Astrocyte (in vitro differentiated cells and primary cell): Measurements from ENCODE around the gene CD164. TPM values are rescaled to one million over a fixed set of nuclear protein-coding genes. Genes with fewer than 3 reads are reported as not detected.

Experiments used
- DNase-seq: peaks from one replicate; pipeline ENCODE4 v3.0.0-alpha.2; 2010; ENCODE audit warnings: low read depth
- FAIRE-seq: peaks from 2 replicates; lab custom pipeline; 2011; peaks lifted over from hg19 to GRCh38; lab: Jason Lieb, UNC
- H2AFZ ChIP-seq: 2 replicates; pipeline ENCODE4 v1.6.0; 2012; ENCODE audit warnings: low read depth, low read length, inconsistent platforms
- H3K27ac ChIP-seq: 2 replicates; pipeline ENCODE4 v1.5.1; 2011; ENCODE audit warnings: low read depth, low read length, inconsistent platforms
- H3K27me3 ChIP-seq: 2 replicates; pipeline ENCODE4 v1.6.0; 2011; ENCODE audit warnings: low read length, inconsistent platforms; ENCODE audit not compliant: insufficient read depth
- H3K36me3 ChIP-seq: 2 replicates; pipeline ENCODE4 v1.5.1; 2011; ENCODE audit warnings: low read length, inconsistent platforms; ENCODE audit not compliant: insufficient read depth
- H3K4me1 ChIP-seq: 2 replicates; pipeline ENCODE4 v1.5.1; 2011; ENCODE audit warnings: low read length, inconsistent platforms; ENCODE audit not compliant: insufficient read depth
- H3K4me2 ChIP-seq: 2 replicates; pipeline ENCODE4 v1.6.0; 2012; ENCODE audit warnings: low read length, inconsistent platforms
- H3K4me3 ChIP-seq: 2 replicates; pipeline ENCODE4 v1.5.1; 2011; ENCODE audit warnings: low read depth, mild to moderate bottlenecking, low read length, inconsistent platforms; ENCODE audit not compliant: insufficient read depth
- H3K79me2 ChIP-seq: 2 replicates; pipeline ENCODE4 v1.6.0; 2012; ENCODE audit warnings: mild to moderate bottlenecking, low read length, inconsistent platforms; ENCODE audit not compliant: insufficient read depth
- H3K9ac ChIP-seq: 2 replicates; pipeline ENCODE4 v1.6.0; 2012; ENCODE audit warnings: mild to moderate bottlenecking, low read length, inconsistent platforms
- H3K9me3 ChIP-seq: 2 replicates; pipeline ENCODE4 v1.5.1; 2012; ENCODE audit warnings: low read depth, mild to moderate bottlenecking, low read length, inconsistent platforms; ENCODE audit not compliant: insufficient read depth
- H4K20me1 ChIP-seq: 2 replicates; pipeline ENCODE4 v1.6.0; 2012; ENCODE audit warnings: low read length, inconsistent platforms; ENCODE audit not compliant: insufficient read depth
- H3K27ac Mint-ChIP-seq: one replicate; pipeline ENCODE4 v1.8.0; 2021; ENCODE audit warnings: mild to moderate bottlenecking, mixed read lengths; ENCODE audit not compliant: unreplicated experiment
- H3K27me3 Mint-ChIP-seq: one replicate; pipeline ENCODE4 v1.8.0; 2021; ENCODE audit warnings: low read depth, mixed read lengths; ENCODE audit not compliant: unreplicated experiment
- H3K36me3 Mint-ChIP-seq: one replicate; pipeline ENCODE4 v1.8.0; 2021; ENCODE audit warnings: low read depth, mixed read lengths; ENCODE audit not compliant: unreplicated experiment
- H3K4me1 Mint-ChIP-seq: one replicate; pipeline ENCODE4 v1.8.0; 2021; ENCODE audit warnings: low read depth, mixed read lengths; ENCODE audit not compliant: unreplicated experiment
- H3K4me3 Mint-ChIP-seq: one replicate; pipeline ENCODE4 v1.8.0; 2021; ENCODE audit warnings: mild to moderate bottlenecking, moderate library complexity, mixed read lengths; ENCODE audit not compliant: unreplicated experiment
- H3K9me3 Mint-ChIP-seq: one replicate; pipeline ENCODE4 v1.8.0; 2021; ENCODE audit warnings: mild to moderate bottlenecking, mixed read lengths; ENCODE audit not compliant: unreplicated experiment
- CTCF ChIP-seq: IDR thresholded peaks from 2 replicates; pipeline ENCODE4 v1.5.1; 2011; ENCODE audit warnings: low read depth, mild to moderate bottlenecking, inconsistent platforms, low read length, moderate library complexity; ENCODE audit not compliant: insufficient read depth
- EZH2 ChIP-seq: IDR thresholded peaks from 2 replicates; pipeline ENCODE4 v1.6.1; 2012; ENCODE audit warnings: mild to moderate bottlenecking, low read length, inconsistent platforms; ENCODE audit not compliant: insufficient read depth
- total RNA-seq: library from RNA; stranded (reverse); gene quantifications from 2 replicates; pipeline ENCODE4 v1.2.1, GENCODE V29; 2021

Gene CD164
- total RNA-seq, 1 donor from 2014 or later: 345 TPM

GRCh38 chr6:109318328-109318876, 63.9 kb downstream of the CD164 start:
- TF ChIP-seq EZH2: no peak
- Histone ChIP-seq H3K79me2 (no peaks in the 10 kb centered on the region), H4K20me1 (no peaks in the 10 kb centered on the region), H3K27ac (no peak overlapping the region), H3K27me3 (no peaks in the 10 kb centered on the region), H3K4me1 (no peaks in the 10 kb centered on the region), H3K4me3 (no peak overlapping the region), H3K9ac (no peak overlapping the region), H3K9me3 (no peaks in the 10 kb centered on the region), H3K4me2 (no peak overlapping the region), H2AFZ (no peak overlapping the region), H3K36me3 (no peaks in the 10 kb centered on the region)
- DNase-seq: no peak
- Mint-ChIP-seq H3K27ac (no peak overlapping the region), H3K4me1 (peaks cover 5% of the 10 kb centered on the region), H3K27me3 (peaks cover 6% of the 10 kb centered on the region), H3K9me3 (no peaks in the 10 kb centered on the region), H3K36me3 (peaks cover 1% of the 10 kb centered on the region), H3K4me3 (no peak overlapping the region)
- FAIRE-seq: no peak

GRCh38 chr6:109316909-109317308, 65.4 kb downstream of the CD164 start:
- Histone ChIP-seq H3K9ac (no peak overlapping the region), H3K36me3 (no peaks in the 10 kb centered on the region), H3K9me3 (no peaks in the 10 kb centered on the region), H3K27me3 (no peaks in the 10 kb centered on the region), H3K4me1 (no peaks in the 10 kb centered on the region), H2AFZ (no peak overlapping the region), H3K4me2 (no peak overlapping the region), H4K20me1 (no peaks in the 10 kb centered on the region), H3K79me2 (no peaks in the 10 kb centered on the region), H3K4me3 (no peak overlapping the region), H3K27ac (no peak overlapping the region)
- Mint-ChIP-seq H3K4me3 (no peak overlapping the region), H3K4me1 (peaks cover 5% of the 10 kb centered on the region), H3K9me3 (no peaks in the 10 kb centered on the region), H3K36me3 (peaks cover 1% of the 10 kb centered on the region), H3K27ac (no peak overlapping the region), H3K27me3 (peaks cover 6% of the 10 kb centered on the region)
- FAIRE-seq (no peak), DNase-seq (no peak)
- TF ChIP-seq CTCF (no peak), EZH2 (no peak)

Other genes with a start within 250 kb of the CD164 start
- 1.6 and 1.7 TPM in 2 replicates for gene PPIL6, start 58.2 kb upstream of the CD164 start, total RNA-seq
- gene SMPD2, start 58.3 kb upstream of the CD164 start, total RNA-seq: 4.9 and 6.2 TPM in 2 replicates
- 48.0 and 57.2 TPM in 2 replicates for gene MICAL1, start 73.3 kb upstream of the CD164 start, total RNA-seq
- gene ZBTB24, start 100.8 kb upstream of the CD164 start, total RNA-seq: 8.4 and 9.3 TPM in 2 replicates